ENCODE measurements around the gene PCDHGB4. TPM values are rescaled to one million over a fixed set of nuclear protein-coding genes. Genes with fewer than 3 reads are reported as not detected.

Gene PCDHGB4
- total and polyA plus RNA-seq, 10 of the 15 experiments (the other 5 are each of a cell fraction or from before 2014, with no cell fraction given): 0.02 to 0.20 (median 0.04) TPM; not detected in 4

DNA sequence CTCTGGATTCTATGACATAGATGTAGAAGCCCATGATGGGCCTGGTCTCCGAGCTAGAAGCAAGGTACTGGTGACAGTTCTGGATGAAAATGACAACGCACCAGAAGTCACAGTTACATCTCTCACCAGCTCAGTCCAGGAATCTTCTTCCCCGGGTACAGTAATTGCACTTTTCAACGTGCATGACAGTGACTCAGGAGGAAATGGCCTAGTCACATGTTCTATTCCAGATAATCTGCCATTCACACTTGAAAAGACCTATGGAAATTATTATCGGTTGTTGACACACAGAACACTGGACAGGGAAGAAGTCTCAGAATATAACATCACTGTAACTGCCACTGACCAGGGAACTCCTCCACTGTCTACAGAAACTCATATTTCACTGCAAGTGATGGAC is 31.4 kb upstream of the PCDHGB4 start:
- Histone ChIP-seq H3K4me1 (ENCODE audit: control insufficient read depth, insufficient read depth, low read length) (no peaks in the 10 kb centered on the region), H3K4me2 (ENCODE audit: control insufficient read depth, insufficient read depth) (no peak overlapping the region), H3K9me3 (replicated peaks; ENCODE audit: control insufficient read depth, insufficient read depth, low read length) (peaks cover 4% of the 10 kb centered on the region; the same call in 2 of the 3 replicates), H3K4me3 (no peak overlapping the region), H3K36me3 (ENCODE audit: control insufficient read depth in 2 of 2, insufficient read depth in 2 of 2, low read length in 1 of 2) (no peaks in the 10 kb centered on the region), H3K27ac (ENCODE audit: control insufficient read depth, insufficient read depth) (no peak overlapping the region), H4K20me1 (ENCODE audit: control insufficient read depth, insufficient read depth) (no peaks in the 10 kb centered on the region), H2AFZ (ENCODE audit: control insufficient read depth, low read depth, low read length) (no peak overlapping the region), H3K9ac (ENCODE audit: control insufficient read depth, insufficient read depth, low read length) (no peak overlapping the region), H3K79me2 (ENCODE audit: control insufficient read depth, insufficient read depth, low read length) (no peaks in the 10 kb centered on the region), H3K27me3 (replicated peaks in 1 of 2; ENCODE audit: control insufficient read depth in 2 of 2, insufficient read depth in 2 of 2, low read length in 1 of 2) (no peaks in the 10 kb centered on the region)
- FAIRE-seq (no peak), ATAC-seq (no peak), DNase-seq (ENCODE audit: low read depth, low spot score) (no peak)
- in situ Hi-C loops (cut with MboI) (no loop called here), intact Hi-C loops (cut with micrococcal nuclease; ENCODE audit: unreplicated experiment) (no loop called here)
- BruUV-seq (replicated peaks): no TSS peak
- CTCF ChIA-PET: interaction anchor here (1.1 to 1.5 kb wide), 3 partner anchors 14 to 211 kb away, joined by 3 to 6 read pairs (median 5); partner anchors contain the start of gene PCDHGB3
- RAD21 ChIA-PET (ENCODE audit: unreplicated experiment): no interaction called here
- SMC1A ChIA-PET (ENCODE audit: uncharacterized antibody, unreplicated experiment): interaction anchor here (0.6 kb wide), 1 partner anchor 269 kb away, joined by 3 read pairs; no protein-coding TSS in a partner anchor
- 72% methylated on average over 5 of the region's 5 CpGs for WGBS (ENCODE audit: insufficient coverage, insufficient replicate concordance, low lambda C conversion rate, missing lambda C conversion rate)
- TF ChIP-seq GATAD2B (conservative IDR thresholded peaks at IDR 0.05; ENCODE audit: low read depth): no peak
- TF ChIP-seq, protein P1, sequence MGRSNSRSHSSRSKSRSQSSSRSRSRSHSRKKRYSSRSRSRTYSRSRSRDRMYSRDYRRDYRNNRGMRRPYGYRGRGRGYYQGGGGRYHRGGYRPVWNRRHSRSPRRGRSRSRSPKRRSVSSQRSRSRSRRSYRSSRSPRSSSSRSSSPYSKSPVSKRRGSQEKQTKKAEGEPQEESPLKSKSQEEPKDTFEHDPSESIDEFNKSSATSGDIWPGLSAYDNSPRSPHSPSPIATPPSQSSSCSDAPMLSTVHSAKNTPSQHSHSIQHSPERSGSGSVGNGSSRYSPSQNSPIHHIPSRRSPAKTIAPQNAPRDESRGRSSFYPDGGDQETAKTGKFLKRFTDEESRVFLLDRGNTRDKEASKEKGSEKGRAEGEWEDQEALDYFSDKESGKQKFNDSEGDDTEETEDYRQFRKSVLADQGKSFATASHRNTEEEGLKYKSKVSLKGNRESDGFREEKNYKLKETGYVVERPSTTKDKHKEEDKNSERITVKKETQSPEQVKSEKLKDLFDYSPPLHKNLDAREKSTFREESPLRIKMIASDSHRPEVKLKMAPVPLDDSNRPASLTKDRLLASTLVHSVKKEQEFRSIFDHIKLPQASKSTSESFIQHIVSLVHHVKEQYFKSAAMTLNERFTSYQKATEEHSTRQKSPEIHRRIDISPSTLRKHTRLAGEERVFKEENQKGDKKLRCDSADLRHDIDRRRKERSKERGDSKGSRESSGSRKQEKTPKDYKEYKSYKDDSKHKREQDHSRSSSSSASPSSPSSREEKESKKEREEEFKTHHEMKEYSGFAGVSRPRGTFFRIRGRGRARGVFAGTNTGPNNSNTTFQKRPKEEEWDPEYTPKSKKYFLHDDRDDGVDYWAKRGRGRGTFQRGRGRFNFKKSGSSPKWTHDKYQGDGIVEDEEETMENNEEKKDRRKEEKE (IDR thresholded peaks at IDR 0.05): no peak
- no peak for TF ChIP-seq ZNF622 (IDR thresholded peaks at IDR 0.05)
- TF ChIP-seq TAF1 (IDR thresholded peaks at IDR 0.05; ENCODE audit: borderline replicate concordance, low read depth, low read length): no peak
- TF ChIP-seq, protein P2, sequence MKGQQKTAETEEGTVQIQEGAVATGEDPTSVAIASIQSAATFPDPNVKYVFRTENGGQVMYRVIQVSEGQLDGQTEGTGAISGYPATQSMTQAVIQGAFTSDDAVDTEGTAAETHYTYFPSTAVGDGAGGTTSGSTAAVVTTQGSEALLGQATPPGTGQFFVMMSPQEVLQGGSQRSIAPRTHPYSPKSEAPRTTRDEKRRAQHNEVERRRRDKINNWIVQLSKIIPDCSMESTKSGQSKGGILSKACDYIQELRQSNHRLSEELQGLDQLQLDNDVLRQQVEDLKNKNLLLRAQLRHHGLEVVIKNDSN (IDR thresholded peaks at IDR 0.05; ENCODE audit: borderline replicate concordance, extremely low read length, insufficient read depth, low read depth, low read length): no peak
- TF ChIP-seq SMARCA5 (IDR thresholded peaks at IDR 0.05): no peak
- TF ChIP-seq JUND (IDR thresholded peaks at IDR 0.05; ENCODE audit: low read depth, low read length): no peak
- TF ChIP-seq, protein P3, sequence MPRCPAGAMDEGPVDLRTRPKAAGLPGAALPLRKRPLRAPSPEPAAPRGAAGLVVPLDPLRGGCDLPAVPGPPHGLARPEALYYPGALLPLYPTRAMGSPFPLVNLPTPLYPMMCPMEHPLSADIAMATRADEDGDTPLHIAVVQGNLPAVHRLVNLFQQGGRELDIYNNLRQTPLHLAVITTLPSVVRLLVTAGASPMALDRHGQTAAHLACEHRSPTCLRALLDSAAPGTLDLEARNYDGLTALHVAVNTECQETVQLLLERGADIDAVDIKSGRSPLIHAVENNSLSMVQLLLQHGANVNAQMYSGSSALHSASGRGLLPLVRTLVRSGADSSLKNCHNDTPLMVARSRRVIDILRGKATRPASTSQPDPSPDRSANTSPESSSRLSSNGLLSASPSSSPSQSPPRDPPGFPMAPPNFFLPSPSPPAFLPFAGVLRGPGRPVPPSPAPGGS (IDR thresholded peaks at IDR 0.05; ENCODE audit: borderline replicate concordance, insufficient read depth, low read depth, low read length, poor library complexity, severe bottlenecking): no peak
- POLR2A ChIA-PET: no interaction called here

All from GM12878 (cell line).